Naive thymus-derived CD4-positive, alpha-beta T cell (primary cell): ENCODE measurements around the gene BCL2. TPM values are rescaled to one million over a fixed set of nuclear protein-coding genes. Genes with fewer than 3 reads are reported as not detected.
A peak's percentile ranks its signal among the peaks of the same experiment; 100 is the strongest.

Experiments
- ATAC-seq: fragments of 150-1000 bp; cut with Tn5 transposase; 2 replicates; pipeline ENCODE4 v1.10.0; 2021; ENCODE audit warnings: mild to moderate bottlenecking, moderate library complexity
- CTCF ChIA-PET: fragments of 350-600 bp; sonication (Branson Sonifier 250); formaldehyde crosslinking; loops from one replicate; lab custom pipeline; 2021; ENCODE audit warnings: antibody characterized with exemption; lab: Charles Lee
- POLR2A ChIA-PET: fragments of 350-600 bp; sonication (Branson Sonifier 250); formaldehyde crosslinking; loops from one replicate; lab custom pipeline; 2021; ENCODE audit warnings: antibody characterized with exemption, inconsistent platforms; lab: Charles Lee
- DNase-seq, 9 donors: peaks; one replicate each; pipeline versions ENCODE4 v3.0.0 to v3.0.0-alpha.2; 2020 to 2022; ENCODE audit warnings: mixed read lengths in 1 of 9
- H3K27ac ChIP-seq: one replicate; pipeline ENCODE4 v1.7.0; 2013; ENCODE audit warnings: mild to moderate bottlenecking, low read depth, low read length, moderate library complexity
- H3K27me3 ChIP-seq, 2 donors: one replicate each; pipeline ENCODE4 v1.7.0; 2013; ENCODE audit warnings: low read length in 2 of 2, mild to moderate bottlenecking in 2 of 2, moderate library complexity in 2 of 2; ENCODE audit not compliant: control insufficient read depth in 2 of 2, insufficient read depth in 2 of 2
- H3K36me3 ChIP-seq, 3 experiments: 1 replicate in 2 of 3; 2 replicates in 1 of 3; pipeline ENCODE4 v1.7.0; 2013; ENCODE audit warnings: low read length in 3 of 3, mild to moderate bottlenecking in 3 of 3, moderate library complexity in 1 of 3; ENCODE audit not compliant: insufficient read depth in 3 of 3, control insufficient read depth in 2 of 3
- H3K4me1 ChIP-seq, 2 donors: one replicate each; pipeline ENCODE4 v1.7.0; 2013; ENCODE audit warnings: low read length in 2 of 2, mild to moderate bottlenecking in 2 of 2, moderate library complexity in 1 of 2; ENCODE audit not compliant: control insufficient read depth in 2 of 2, insufficient read depth in 2 of 2
- H3K4me3 ChIP-seq: 2 replicates; pipeline ENCODE4 v1.7.0; 2013; ENCODE audit warnings: mild to moderate bottlenecking, low read length
- H3K9me3 ChIP-seq, 3 experiments: 1 replicate in 2 of 3; 2 replicates in 1 of 3; pipeline ENCODE4 v1.7.0; 2013; ENCODE audit warnings: low read length in 3 of 3; ENCODE audit not compliant: control insufficient read depth in 2 of 3
- H3K27ac Mint-ChIP-seq, 9 donors: one replicate each; pipeline ENCODE4 v1.8.0; 2020 to 2022; ENCODE audit warnings: mixed read lengths in 9 of 9, mild to moderate bottlenecking in 8 of 9, moderate library complexity in 5 of 9, inconsistent platforms in 2 of 9
- H3K27me3 Mint-ChIP-seq, 5 donors: one replicate each; pipeline ENCODE4 v1.8.0; 2021 to 2022; ENCODE audit warnings: mixed read lengths in 5 of 5, mild to moderate bottlenecking in 1 of 5
- H3K36me3 Mint-ChIP-seq, 5 donors: one replicate each; pipeline ENCODE4 v1.8.0; 2020 to 2022; ENCODE audit warnings: mixed read lengths in 5 of 5, mild to moderate bottlenecking in 3 of 5, inconsistent platforms in 1 of 5
- H3K4me1 Mint-ChIP-seq, 7 donors: one replicate each; pipeline ENCODE4 v1.8.0; 2020 to 2022; ENCODE audit warnings: mixed read lengths in 7 of 7, mild to moderate bottlenecking in 3 of 7, inconsistent platforms in 1 of 7
- H3K4me3 Mint-ChIP-seq, 10 donors: one replicate each; pipeline ENCODE4 v1.8.0; 2020 to 2022; ENCODE audit warnings: mild to moderate bottlenecking in 10 of 10, mixed read lengths in 10 of 10, moderate library complexity in 6 of 10, inconsistent platforms in 2 of 10
- H3K9me3 Mint-ChIP-seq, 11 donors: one replicate each; pipeline ENCODE4 v1.8.0; 2020 to 2022; ENCODE audit warnings: mixed read lengths in 11 of 11, mild to moderate bottlenecking in 4 of 11, inconsistent platforms in 1 of 11, moderate library complexity in 1 of 11
- intact Hi-C, 2 donors: fragments of 100-400 bp; cut with micrococcal nuclease; formaldehyde crosslinking; loops; one replicate each; pipeline ENCODE4 v1.15.1; 2023
- polyA plus RNA-seq, 2 donors: library from polyadenylated mRNA; unstranded; fragments of 300-500 nt; fragmentation: Illumina TruSeq; gene quantifications; one replicate each; pipeline ENCODE4 v1.2.3, GENCODE V29; 2021
- total RNA-seq, 6 experiments: library from RNA in 5 of 6; stranded (reverse) in 5 of 6; gene quantifications; 1 replicate in 5 of 6; 2 replicates in 1 of 6; pipeline ENCODE4 v1.2.3 and lab custom pipeline; 2021 to 2026

Gene BCL2
- total and polyA plus RNA-seq, 7 experiments from 2014 or later = 32.7 to 154 (median 40.1) TPM

- no peaks in the 10 kb centered on the region for H3K27me3 Mint-ChIP-seq
- Histone ChIP-seq H3K27ac (peak overlapping the region; percentile 60), H3K36me3 (peaks cover 0 to under 1% (median 0%) of the 10 kb centered on the region in 3 experiments), H3K4me1 (peaks cover 68 to 79% of the 10 kb centered on the region in 2 donors), H3K27me3 (no peaks in the 10 kb centered on the region), H3K4me3 (peak overlapping the region; percentile 2), H3K9me3 (no peaks in the 10 kb centered on the region)
- peaks cover 4 to 54% (median 36%) of the 10 kb centered on the region in 5 donors for H3K36me3 Mint-ChIP-seq
- ChIA-PET CTCF (interaction anchor here (0.8 to 5.1 kb wide), 3 partner anchors 25 to 89 kb away, joined by 3 to 27 read pairs (median 3); partner anchors contain the start of gene BCL2), POLR2A (interaction anchor here (0.6 to 6.3 kb wide), 13 partner anchors 9 to 136 kb away, joined by 3 to 44 read pairs (median 5); no protein-coding TSS in a partner anchor)
- H3K27ac Mint-ChIP-seq = peak overlapping the region in 4 of 9 donors; percentile 74 to 95 (median 88)
- no peak for DNase-seq
- H3K4me3 Mint-ChIP-seq = peak overlapping the region in 5 of 10 donors; percentile 62 to 88 (median 85)
- intact Hi-C loops = loop anchor here in 1 of 2 donors (5.0 kb wide), 1 partner anchor 33 kb away; no protein-coding TSS in a partner anchor
- no peak for ATAC-seq
- H3K4me1 Mint-ChIP-seq = peaks cover 1 to 61% (median 3%) of the 10 kb centered on the region in 7 donors
- H3K9me3 Mint-ChIP-seq = no peaks in the 10 kb centered on the region
Observed at GRCh38 chr18:63290166-63290820, 29.3 kb downstream of the BCL2 start.

DNA sequence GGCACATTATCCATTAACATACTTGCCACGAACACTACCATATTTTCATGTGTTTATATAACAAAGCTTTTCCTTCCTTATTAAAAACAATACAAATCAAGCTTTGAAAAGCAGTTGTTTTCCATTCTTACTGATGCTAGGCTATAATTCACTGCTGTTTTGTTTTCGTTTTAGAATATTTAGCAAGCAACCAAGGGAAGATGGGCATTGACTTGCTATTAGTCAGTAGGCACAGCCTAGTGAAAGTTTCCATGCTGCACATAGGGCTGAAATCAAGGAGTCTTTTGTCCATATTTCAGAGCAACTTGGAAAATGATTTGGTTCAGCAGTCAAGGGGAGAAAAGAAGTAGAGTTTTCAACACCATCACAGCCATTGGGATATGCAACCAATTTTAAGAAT, 31.3 kb downstream of the BCL2 start:
- Histone ChIP-seq H3K27ac (no peak overlapping the region), H3K9me3 (no peaks in the 10 kb centered on the region), H3K4me1 (peaks cover 65 to 87% of the 10 kb centered on the region in 2 donors), H3K4me3 (no peak overlapping the region), H3K27me3 (no peaks in the 10 kb centered on the region), H3K36me3 (peaks cover 0 to 3% (median 0%) of the 10 kb centered on the region in 3 experiments)
- no peak overlapping the region for H3K4me3 Mint-ChIP-seq
- ATAC-seq = no peak
- ChIA-PET CTCF (interaction anchor here (0.7 to 0.8 kb wide), 3 partner anchors 17 to 53 kb away, joined by 3 to 4 read pairs (median 3); no protein-coding TSS in a partner anchor), POLR2A (interaction anchor here (0.7 to 6.3 kb wide), 13 partner anchors 12 to 131 kb away, joined by 3 to 44 read pairs (median 4); partner anchors contain the start of gene BCL2)
- no peaks in the 10 kb centered on the region for H3K9me3 Mint-ChIP-seq
- no peak for DNase-seq
- no peaks in the 10 kb centered on the region for H3K27me3 Mint-ChIP-seq
- no peak overlapping the region for H3K27ac Mint-ChIP-seq
- peaks cover 2 to 48% (median 41%) of the 10 kb centered on the region in 5 donors for H3K36me3 Mint-ChIP-seq
- H3K4me1 Mint-ChIP-seq = peaks cover 0 to 61% (median 13%) of the 10 kb centered on the region in 7 donors
- intact Hi-C loops = loop anchor here in 1 of 2 donors (2.0 kb wide), 1 partner anchor 16 kb away; no protein-coding TSS in a partner anchor

DNA sequence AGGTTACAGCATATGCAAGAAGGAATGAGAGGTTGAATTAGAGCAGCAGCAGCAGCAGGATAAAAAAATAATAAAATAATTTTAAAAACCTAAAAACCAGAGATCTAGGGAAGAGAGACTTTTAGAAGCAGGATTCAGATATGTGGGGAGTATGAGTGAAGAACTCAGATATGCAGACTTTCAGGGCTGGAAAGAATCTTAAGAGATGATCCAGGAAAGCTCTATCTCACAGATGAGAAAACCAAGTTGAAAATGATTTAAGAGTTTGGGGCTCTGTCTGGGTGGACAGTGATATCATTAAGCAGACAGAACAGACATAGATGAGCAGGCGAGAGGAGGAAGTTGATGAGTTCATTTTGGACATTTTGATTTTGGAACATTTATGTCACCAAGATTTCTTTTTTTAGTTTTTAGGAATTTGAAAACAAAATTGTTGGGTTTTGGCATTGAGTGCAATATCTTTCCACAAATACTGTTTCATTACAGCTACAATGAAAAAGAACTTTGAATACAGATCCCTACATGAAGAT, 31.8 kb downstream of the BCL2 start:
- Mint-ChIP-seq H3K27ac (no peak overlapping the region), H3K36me3 (peaks cover 0 to 45% (median 36%) of the 10 kb centered on the region in 5 donors), H3K27me3 (no peaks in the 10 kb centered on the region), H3K9me3 (no peaks in the 10 kb centered on the region), H3K4me1 (peaks cover 0 to 57% (median 14%) of the 10 kb centered on the region in 7 donors), H3K4me3 (no peak overlapping the region)
- ChIA-PET CTCF (interaction anchor here (0.7 kb wide), 1 partner anchor 52 kb away, joined by 3 read pairs; no protein-coding TSS in a partner anchor), POLR2A (interaction anchor here (0.7 to 6.3 kb wide), 10 partner anchors 12 to 130 kb away, joined by 3 to 44 read pairs (median 4); partner anchors contain the start of gene BCL2)
- H3K27ac ChIP-seq = no peak overlapping the region
- DNase-seq (no peak), ATAC-seq (no peak)
- H3K9me3 ChIP-seq = no peaks in the 10 kb centered on the region
- peaks cover 0 to 3% (median 0%) of the 10 kb centered on the region in 3 experiments for H3K36me3 ChIP-seq
- peaks cover 60 to 81% of the 10 kb centered on the region in 2 donors for H3K4me1 ChIP-seq
- no peaks in the 10 kb centered on the region for H3K27me3 ChIP-seq
- no peak overlapping the region for H3K4me3 ChIP-seq
- intact Hi-C loops = loop anchor here in 1 of 2 donors (2.0 kb wide), 1 partner anchor 15 kb away; no protein-coding TSS in a partner anchor

GRCh38 chr18:63286926-63287325, 32.6 kb downstream of the BCL2 start:
- Histone ChIP-seq H3K27me3 (no peaks in the 10 kb centered on the region), H3K4me3 (no peak overlapping the region), H3K9me3 (no peaks in the 10 kb centered on the region), H3K27ac (no peak overlapping the region), H3K36me3 (peaks cover 0 to 3% (median 0%) of the 10 kb centered on the region in 3 experiments), H3K4me1 (peaks cover 52 to 75% of the 10 kb centered on the region in 2 donors)
- ATAC-seq (no peak), DNase-seq (no peak)
- H3K36me3 Mint-ChIP-seq = peaks cover 0 to 45% (median 33%) of the 10 kb centered on the region in 5 donors
- ChIA-PET CTCF (interaction anchor here (1.0 to 2.5 kb wide), 2 partner anchors 15 to 32 kb away, joined by 3 to 6 read pairs; no protein-coding TSS in a partner anchor), POLR2A (interaction anchor here (1.0 to 6.3 kb wide), 7 partner anchors 9 to 132 kb away, joined by 3 to 44 read pairs (median 4); no protein-coding TSS in a partner anchor)
- H3K27me3 Mint-ChIP-seq = no peaks in the 10 kb centered on the region
- intact Hi-C loops = no loop called here
- H3K4me1 Mint-ChIP-seq = peaks cover 4 to 50% (median 14%) of the 10 kb centered on the region in 7 donors
- H3K9me3 Mint-ChIP-seq = no peaks in the 10 kb centered on the region
- H3K4me3 Mint-ChIP-seq = no peak overlapping the region
- H3K27ac Mint-ChIP-seq = no peak overlapping the region

DNA sequence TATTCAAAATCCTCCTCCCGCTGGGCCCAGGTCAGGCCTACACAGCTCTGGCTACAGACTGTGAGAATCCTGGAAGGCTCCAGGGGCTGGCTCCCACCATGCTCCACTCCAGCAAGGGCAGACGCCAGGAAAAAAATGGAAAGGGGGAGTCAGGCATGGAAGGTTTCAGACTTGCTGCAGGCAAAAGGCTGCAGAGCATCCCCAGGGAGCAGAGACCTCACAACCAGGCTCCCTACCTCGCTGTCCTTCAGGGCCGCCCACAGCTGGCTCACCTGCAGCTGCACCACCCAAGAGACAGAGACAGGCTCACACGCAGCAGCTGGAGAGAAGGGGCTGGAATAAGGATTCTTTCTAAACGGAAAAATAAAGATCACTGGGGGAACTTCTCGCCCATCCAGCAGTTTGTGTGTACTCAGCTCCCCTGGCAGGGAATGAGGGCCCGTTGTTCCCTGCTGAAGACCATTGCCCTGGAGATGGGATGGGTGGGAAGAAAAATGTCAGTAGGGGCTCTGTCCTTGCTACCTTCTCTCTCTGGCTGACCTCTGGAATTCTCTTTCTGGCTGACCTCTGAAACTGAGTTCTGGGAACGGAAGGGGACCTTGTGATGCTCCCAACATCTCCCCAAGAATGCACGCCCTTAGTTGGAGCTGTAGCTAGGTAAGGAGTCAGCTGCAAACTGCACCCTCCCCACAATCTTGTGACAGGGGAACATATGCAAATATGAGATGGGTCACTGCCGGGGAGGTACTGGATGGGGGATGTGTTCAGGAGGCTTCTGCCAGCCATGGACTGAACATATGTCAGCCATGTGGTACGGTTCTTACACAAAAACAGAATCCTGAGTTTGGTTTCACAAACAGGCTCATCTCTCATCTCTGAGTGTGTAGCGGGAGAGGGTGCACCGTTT, 34.5 kb downstream of the BCL2 start:
- Histone ChIP-seq H3K4me1 (peaks cover 37 to 56% of the 10 kb centered on the region in 2 donors), H3K4me3 (no peak overlapping the region), H3K27ac (no peak overlapping the region), H3K9me3 (no peaks in the 10 kb centered on the region), H3K27me3 (no peaks in the 10 kb centered on the region), H3K36me3 (peaks cover 0 to 7% (median 0%) of the 10 kb centered on the region in 3 experiments)
- peak overlapping the region in 4 of 9 donors; percentile 8 to 68 (median 38) for H3K27ac Mint-ChIP-seq
- peaks cover 12 to 60% (median 39%) of the 10 kb centered on the region in 5 donors for H3K36me3 Mint-ChIP-seq
- ChIA-PET POLR2A (interaction anchor here (0.9 to 2.3 kb wide), 4 partner anchors 12 to 27 kb away, joined by 3 to 7 read pairs (median 4); no protein-coding TSS in a partner anchor), CTCF (interaction anchor here (2.5 kb wide), 1 partner anchor 33 kb away, joined by 6 read pairs; no protein-coding TSS in a partner anchor)
- DNase-seq = no peak
- H3K4me1 Mint-ChIP-seq = peaks cover 22 to 45% (median 30%) of the 10 kb centered on the region in 7 donors
- H3K27me3 Mint-ChIP-seq = no peaks in the 10 kb centered on the region
- ATAC-seq = peak; percentile 31
- intact Hi-C loops = no loop called here
- H3K9me3 Mint-ChIP-seq = peaks cover 0 to 5% (median 0%) of the 10 kb centered on the region in 11 donors
- peak overlapping the region in 6 of 10 donors; percentile 13 to 48 (median 32) for H3K4me3 Mint-ChIP-seq
